HL-60/S4 (cell line): ENCODE results near the gene OBSCN.

Experiments
- in situ Hi-C: fragments of 300-500 bp; cut with MboI; formaldehyde crosslinking; loops from 2 replicates; pipeline ENCODE4 v1.14.3; 2022; ENCODE audit warnings: low sequenced_read_pairs

The OBSCN gene

GRCh38 chr1:228394571-228395394, 186.9 kb downstream of the OBSCN start:
- in situ Hi-C loops = no loop called here

GRCh38 chr1:228396770-228397662, 189.2 kb downstream of the OBSCN start:
- in situ Hi-C loops = no loop called here

- in situ Hi-C loops = no loop called here
Observed at GRCh38 chr1:228397966-228398365, 190.1 kb downstream of the OBSCN start.

DNA sequence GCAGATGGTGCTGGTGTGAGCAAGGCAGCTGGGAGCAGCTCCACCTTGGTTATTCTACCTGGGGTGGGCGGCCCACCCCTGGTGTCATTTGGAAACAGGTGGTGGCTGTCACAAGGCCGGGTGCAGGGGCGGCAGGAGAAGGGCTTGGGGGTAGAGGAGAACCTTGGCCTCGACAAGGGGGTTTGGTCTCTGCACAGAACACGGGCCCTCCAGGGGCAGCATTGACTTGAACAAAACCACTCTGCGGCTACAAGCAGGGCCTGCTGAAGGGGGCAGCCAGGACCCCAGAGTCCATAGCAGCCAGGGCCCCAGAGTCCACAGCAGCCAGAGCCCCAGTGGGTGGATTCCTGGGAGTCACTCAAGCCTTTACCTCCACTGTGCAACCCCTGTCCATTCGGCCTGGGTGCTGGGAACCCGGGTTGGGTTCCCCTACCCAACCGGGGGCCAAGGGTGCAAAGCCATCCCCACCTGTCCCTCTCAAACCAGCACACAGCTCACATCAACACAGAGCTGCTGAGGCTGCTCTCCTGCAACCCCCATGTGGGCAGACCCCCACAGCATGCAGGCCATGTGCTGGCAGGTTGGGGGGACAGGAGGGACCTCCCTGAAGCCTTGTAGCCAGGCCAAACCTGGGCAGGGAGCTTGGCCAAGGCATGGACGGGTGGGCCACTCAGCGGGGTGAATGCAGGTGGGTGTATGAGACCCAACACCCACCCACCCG, 191.1 kb downstream of the OBSCN start:
- in situ Hi-C loops = no loop called here

DNA sequence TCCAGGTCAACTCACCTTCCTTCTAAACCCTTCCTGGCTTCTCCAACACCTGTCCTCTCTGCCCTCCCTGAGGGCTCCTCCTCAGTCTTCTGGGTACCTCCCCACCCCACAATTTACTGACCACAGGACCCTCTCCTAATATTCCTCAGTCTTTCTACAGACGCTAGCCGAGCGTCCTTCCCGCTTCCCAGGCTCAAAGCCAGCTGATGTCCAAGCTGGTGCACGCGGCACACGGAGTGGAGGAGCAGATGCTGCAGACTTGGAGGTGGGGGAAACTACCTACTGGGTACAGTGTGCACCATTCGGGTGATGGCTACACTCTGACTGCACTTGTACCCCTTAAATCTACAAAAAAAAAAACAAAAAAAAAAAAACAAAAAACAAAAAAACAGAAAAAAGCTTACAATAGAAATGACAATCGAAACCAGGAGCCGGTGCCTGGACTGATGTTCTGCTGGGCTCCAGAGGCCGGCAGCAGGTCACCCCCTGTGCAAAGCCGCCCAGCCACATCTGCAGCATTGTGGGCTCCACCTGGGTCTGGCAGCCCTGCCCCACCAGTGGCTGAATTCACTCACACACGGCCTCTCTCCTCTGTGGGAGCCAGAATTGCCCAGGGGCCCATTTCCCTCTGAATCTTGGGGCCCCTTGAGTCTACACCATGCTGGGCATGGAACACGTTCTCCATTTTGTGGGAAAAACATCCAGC, 191.8 kb downstream of the OBSCN start:
- in situ Hi-C loops = no loop called here

GRCh38 chr1:228400237-228400651, 192.4 kb downstream of the OBSCN start:
- in situ Hi-C loops = no loop called here

DNA sequence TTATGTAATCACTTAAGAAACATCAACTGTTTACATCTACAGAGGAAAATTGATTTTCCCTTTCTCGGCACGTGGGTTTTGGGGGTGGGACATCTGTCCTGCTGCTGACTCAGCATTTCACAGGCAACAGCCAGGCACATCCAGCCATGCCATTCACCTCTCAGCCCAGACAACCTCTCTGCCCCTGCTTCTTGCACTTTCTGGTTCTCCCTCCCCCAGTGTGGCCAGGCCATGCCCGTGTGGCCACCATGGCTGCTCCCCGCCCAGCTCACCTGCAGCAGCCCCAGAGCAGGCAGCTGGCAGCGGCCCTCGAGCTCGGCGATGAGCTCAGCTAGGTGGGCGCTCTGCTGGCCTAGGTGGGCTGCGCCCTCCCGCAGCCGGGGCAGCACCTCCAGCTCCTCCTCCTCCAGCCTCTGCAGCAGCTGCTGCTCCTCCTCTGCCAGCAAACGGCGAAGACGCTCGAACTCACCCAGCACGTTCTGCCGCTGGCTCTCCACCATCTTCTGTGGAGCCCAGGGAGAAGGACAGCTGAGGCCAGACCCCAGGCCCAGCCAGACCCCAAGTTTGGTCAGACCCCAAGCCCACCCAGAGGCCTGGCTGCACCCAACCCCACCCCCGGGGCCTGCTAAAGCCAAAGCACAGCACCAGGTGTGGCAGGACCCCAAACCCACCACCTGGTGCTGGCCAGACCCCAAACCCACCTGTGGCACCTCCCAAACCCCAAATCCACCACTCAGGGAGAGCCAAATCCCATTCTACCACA, 193.0 kb downstream of the OBSCN start:
- in situ Hi-C loops = no loop called here

- in situ Hi-C loops = no loop called here
Observed at GRCh38 chr1:228401782-228402640, 194.2 kb downstream of the OBSCN start.

- in situ Hi-C loops = no loop called here
Observed at GRCh38 chr1:228402641-228403025, 194.8 kb downstream of the OBSCN start.

DNA sequence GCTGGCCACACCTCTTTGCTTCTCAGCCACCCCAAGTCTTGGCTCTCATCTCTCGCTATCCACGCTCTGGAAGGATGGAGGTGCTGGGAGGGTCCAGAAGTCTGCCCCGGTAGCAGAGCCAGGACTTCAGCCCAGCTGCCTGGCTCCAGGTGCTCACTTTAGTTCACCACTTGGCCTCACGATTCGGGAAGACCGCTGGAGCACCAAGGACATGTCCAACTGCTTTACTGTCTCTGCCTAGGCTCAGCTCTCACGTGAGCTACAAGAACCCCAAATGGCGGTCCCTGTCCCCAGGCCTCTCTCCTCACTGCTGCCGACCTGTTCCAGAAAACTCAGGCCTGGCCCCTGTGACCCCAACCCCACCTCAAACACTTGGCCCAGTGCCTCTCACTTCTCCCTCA, 195.4 kb downstream of the OBSCN start:
- in situ Hi-C loops = no loop called here

DNA sequence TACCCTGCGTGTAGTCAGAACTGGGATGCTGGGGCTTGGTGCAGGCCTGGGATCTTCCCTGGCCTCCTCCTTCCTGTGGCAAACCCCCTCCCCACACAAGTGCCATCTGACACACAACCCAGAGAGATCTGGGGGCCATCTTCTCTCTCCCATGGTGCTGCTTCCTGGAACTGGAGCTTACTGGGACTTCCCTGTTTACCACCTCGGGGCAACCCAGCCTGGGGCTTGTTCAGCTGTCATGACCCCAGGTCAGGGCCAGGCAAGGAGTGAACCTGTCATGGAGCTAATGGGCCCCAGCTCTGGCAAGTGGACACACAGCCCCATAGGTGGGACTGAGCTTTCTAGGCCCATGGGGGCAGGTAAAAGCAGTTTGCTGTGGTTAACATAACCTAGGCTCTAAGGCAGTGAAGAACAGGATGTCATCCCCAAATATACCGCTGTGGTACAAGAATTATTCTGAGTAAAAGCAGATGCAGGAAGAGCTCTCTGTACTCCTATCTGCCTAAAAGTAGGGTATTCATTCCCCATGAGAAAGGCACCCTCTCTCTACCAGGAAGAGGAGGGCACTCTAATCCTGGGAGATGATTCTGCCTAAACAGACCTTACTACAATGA, 196.4 kb downstream of the OBSCN start:
- in situ Hi-C loops = no loop called here

DNA sequence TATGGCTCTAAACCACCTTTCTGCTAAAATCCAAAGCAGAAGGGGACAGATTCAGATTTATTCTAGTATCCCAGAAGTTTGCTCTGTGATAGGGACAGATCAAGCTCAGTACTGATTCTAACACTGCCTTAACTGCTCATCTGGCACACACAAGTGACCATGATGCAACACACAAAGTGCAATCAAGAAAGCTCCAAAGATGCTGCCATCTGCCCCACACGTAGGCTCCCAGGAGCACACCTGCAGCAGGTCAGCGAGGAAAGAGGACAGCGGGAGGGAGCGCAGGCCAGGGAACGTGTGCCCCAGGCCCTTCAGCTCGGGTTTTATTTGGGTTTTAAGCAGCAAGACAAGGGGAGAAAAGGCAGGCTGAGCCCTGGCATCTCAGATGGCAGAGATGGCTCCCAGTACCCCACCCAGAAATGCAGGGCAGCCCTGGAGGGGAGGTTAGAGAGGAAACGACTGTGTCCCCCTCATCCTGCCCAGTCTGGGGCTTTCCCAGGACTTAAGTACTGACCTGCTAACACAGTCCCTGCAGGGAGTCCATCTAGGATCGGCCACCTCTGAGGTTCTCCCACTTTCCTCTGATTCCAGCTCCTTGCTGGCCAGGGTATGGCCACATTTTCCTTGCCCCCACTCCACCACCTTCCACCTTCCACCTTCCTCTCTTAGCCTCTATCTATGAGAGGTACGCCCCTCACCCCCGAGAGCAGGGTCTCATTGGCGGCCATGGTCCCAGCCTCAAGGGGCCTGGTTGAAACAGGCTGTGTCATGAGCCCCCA, 197.5 kb downstream of the OBSCN start:
- in situ Hi-C loops = no loop called here

GRCh38 chr1:228405979-228406228, 198.1 kb downstream of the OBSCN start:
- in situ Hi-C loops = no loop called here

DNA sequence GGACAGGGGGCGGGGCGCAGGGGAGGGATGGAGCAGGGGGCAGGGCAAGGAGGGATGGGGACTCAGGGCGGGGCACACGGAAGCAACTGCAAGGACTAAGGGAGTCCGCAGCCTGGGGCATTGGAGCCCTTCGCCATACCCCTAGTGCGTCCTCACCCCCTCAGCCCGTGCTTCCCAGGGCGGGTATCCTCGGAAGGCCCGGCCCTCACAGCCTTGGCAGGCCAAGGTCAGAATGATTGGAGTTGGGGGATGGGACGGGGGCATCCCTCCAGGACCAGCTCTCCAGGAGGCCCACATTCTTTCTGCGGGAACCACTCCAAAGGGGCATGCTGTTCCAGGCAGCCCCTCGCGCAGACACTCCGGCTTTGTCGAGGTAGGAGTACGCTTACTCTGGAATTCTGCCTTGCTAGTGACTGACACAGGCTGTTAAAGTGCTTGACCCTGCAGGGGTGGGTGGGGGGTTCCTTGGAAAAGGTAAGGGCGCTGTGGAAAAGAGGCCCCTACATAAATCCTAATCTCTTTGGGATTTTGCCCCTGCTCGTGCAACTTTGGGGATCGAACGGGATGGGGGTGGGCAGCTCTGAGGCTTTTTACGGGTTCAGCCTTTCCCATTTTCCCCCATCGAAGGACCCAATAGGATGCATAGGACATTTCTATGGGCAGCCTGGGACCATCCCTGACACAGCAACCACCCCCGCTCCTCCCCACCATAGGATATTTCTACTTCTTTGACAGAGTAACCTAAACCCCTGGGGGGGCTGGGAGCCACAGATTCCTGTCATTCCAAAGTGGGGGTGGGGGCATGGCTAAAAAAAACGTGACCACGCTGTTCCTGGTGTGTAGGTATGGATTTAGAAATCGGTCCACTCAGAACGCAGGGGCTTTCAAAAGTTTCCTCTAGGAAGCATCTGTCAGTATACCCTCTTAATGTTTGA, 199.5 kb downstream of the OBSCN start:
- in situ Hi-C loops = no loop called here

GRCh38 chr1:228408041-228408868, 200.4 kb downstream of the OBSCN start:
- in situ Hi-C loops = no loop called here
